GM12891 (cell line): ENCODE data around the gene MCTP2.

ENCODE experiments used
- POLR2A ChIP-seq: IDR thresholded peaks from 2 replicates; pipeline ENCODE4 v1.6.1; 2011; ENCODE audit warnings: low read depth, low read length, control low read depth
- POLR2AphosphoS5 ChIP-seq: IDR thresholded peaks from 2 replicates; pipeline ENCODE4 v1.6.1; 2011; ENCODE audit warnings: low read depth, low read length, control low read depth
- TAF1 ChIP-seq: IDR thresholded peaks from 2 replicates; pipeline ENCODE4 v1.6.1; 2011; ENCODE audit warnings: low read depth, low read length, control low read depth

GRCh38 chr15:94522125-94522524 is 290.8 kb downstream of the MCTP2 start:
- no peak for TF ChIP-seq POLR2A
- no peak for TF ChIP-seq POLR2AphosphoS5
- no peak for TF ChIP-seq TAF1
